GM23338 (cell line): ENCODE measurements around the gene HINT2. TPM values are rescaled to one million over a fixed set of nuclear protein-coding genes. Genes with fewer than 3 reads are reported as not detected.

ENCODE experiments used
- ATAC-seq: fragments of 200-7000 bp; cut with Tn5 transposase; 3 replicates; pipeline ENCODE4 v1.9.1; 2020
- DNase-seq: peaks from one replicate; pipeline ENCODE4 v3.0.0-alpha.2; 2015; ENCODE audit warnings: low spot score
- H2AFZ ChIP-seq: fragments of 200-600 bp; sonication (generic); 2 replicates; pipeline ENCODE4 v1.8.0; 2016; ENCODE audit warnings: antibody characterized with exemption, mild to moderate bottlenecking, moderate library complexity
- H3F3A ChIP-seq: fragments of 200-600 bp; sonication (generic); replicated peaks from 2 replicates; pipeline ENCODE4 v1.8.0; 2017; ENCODE audit warnings: antibody characterized with exemption, mixed run types, low read depth
- H3K27ac ChIP-seq: fragments of 200-600 bp; sonication (generic); 2 replicates; pipeline ENCODE4 v1.6.1; 2016; ENCODE audit warnings: low read depth
- H3K27me3 ChIP-seq: fragments of 200-600 bp; sonication (generic); 2 replicates; pipeline ENCODE4 v1.8.0; 2016; ENCODE audit warnings: mild to moderate bottlenecking, mixed run types, moderate library complexity; ENCODE audit not compliant: insufficient read depth
- H3K36me3 ChIP-seq: fragments of 200-600 bp; sonication (generic); 2 replicates; pipeline ENCODE4 v1.8.0; 2016; ENCODE audit warnings: mild to moderate bottlenecking; ENCODE audit not compliant: insufficient read depth
- H3K4me1 ChIP-seq: fragments of 200-600 bp; sonication (generic); 2 replicates; pipeline ENCODE4 v1.8.0; 2016; ENCODE audit warnings: mild to moderate bottlenecking, moderate library complexity; ENCODE audit not compliant: insufficient read depth
- H3K4me2 ChIP-seq: fragments of 200-600 bp; sonication (generic); 2 replicates; pipeline ENCODE4 v1.7.1; 2017; ENCODE audit warnings: mixed run types
- H3K4me3 ChIP-seq: fragments of 200-600 bp; sonication (generic); 2 replicates; pipeline ENCODE4 v1.6.1; 2016; ENCODE audit warnings: mixed run types
- H3K79me2 ChIP-seq: fragments of 200-600 bp; sonication (generic); replicated peaks from 2 replicates; pipeline ENCODE4 v1.8.0; 2017; ENCODE audit warnings: mild to moderate bottlenecking; ENCODE audit not compliant: insufficient read depth
- H3K9me2 ChIP-seq: fragments of 200-600 bp; sonication (generic); 2 replicates; pipeline ENCODE4 v1.8.0; 2017; ENCODE audit not compliant: insufficient read depth
- H4K20me1 ChIP-seq: fragments of 200-600 bp; sonication (generic); replicated peaks from 2 replicates; pipeline ENCODE4 v1.8.0; 2017; ENCODE audit warnings: mild to moderate bottlenecking; ENCODE audit not compliant: insufficient read depth
- H3K27ac Mint-ChIP-seq: 2 replicates; pipeline ENCODE4 v1.8.0; 2020; ENCODE audit warnings: inconsistent platforms, mild to moderate bottlenecking, moderate library complexity, mixed read lengths
- H3K27me3 Mint-ChIP-seq: 3 replicates; pipeline ENCODE4 v1.8.0; 2022; ENCODE audit warnings: low read depth, mild to moderate bottlenecking, moderate library complexity, mixed read lengths, inconsistent platforms; ENCODE audit not compliant: insufficient read depth, poor library complexity
- H3K36me3 Mint-ChIP-seq: 3 replicates; pipeline ENCODE4 v1.8.0; 2021; ENCODE audit warnings: low read depth, mild to moderate bottlenecking, inconsistent platforms, moderate library complexity, mixed read lengths
- H3K4me1 Mint-ChIP-seq: 3 replicates; pipeline ENCODE4 v1.8.0; 2020; ENCODE audit warnings: mild to moderate bottlenecking, inconsistent platforms, mixed read lengths
- H3K4me3 Mint-ChIP-seq: 3 replicates; pipeline ENCODE4 v1.8.0; 2021; ENCODE audit warnings: moderate library complexity, mild to moderate bottlenecking, inconsistent platforms, mixed read lengths
- H3K9me3 Mint-ChIP-seq: 3 replicates; pipeline ENCODE4 v1.8.0; 2020; ENCODE audit warnings: moderate library complexity, mild to moderate bottlenecking, inconsistent platforms, mixed read lengths
- CREB1 ChIP-seq: fragments of 250-450 bp; sonication (Bioruptor Pico); IDR thresholded peaks from 2 replicates; pipeline ENCODE4 v1.5.0; 2020; ENCODE audit warnings: low read depth, mild to moderate bottlenecking, moderate library complexity
- CTCF ChIP-seq, 2 experiments: fragments of 200-600 bp in 1 of 2; sonication (generic) in 1 of 2; conservative IDR thresholded peaks; 2 replicates each; pipeline versions ENCODE4 v1.5.1 to v1.6.1; 2016 to 2017; ENCODE audit warnings: antibody characterized with exemption in 2 of 2, low read depth in 2 of 2, mild to moderate bottlenecking in 2 of 2, moderate library complexity in 1 of 2
- EZH2 ChIP-seq: fragments of 200-600 bp; sonication (generic); IDR thresholded peaks from one replicate; pipeline ENCODE4 v1.8.0; 2017; ENCODE audit warnings: antibody characterized with exemption, mild to moderate bottlenecking, low read depth; ENCODE audit not compliant: unreplicated experiment
- JUNB ChIP-seq: IDR thresholded peaks from one replicate; pipeline ENCODE4 v1.6.1; 2016; ENCODE audit warnings: antibody characterized with exemption; ENCODE audit not compliant: unreplicated experiment
- NANOG ChIP-seq: IDR thresholded peaks from 2 replicates; pipeline ENCODE4 v1.6.1; 2016; ENCODE audit warnings: antibody characterized with exemption, borderline replicate concordance
- POLR2AphosphoS5 ChIP-seq: IDR thresholded peaks from 2 replicates; pipeline ENCODE4 v1.6.1; 2016; ENCODE audit warnings: antibody characterized with exemption, low read depth
- STAT1 ChIP-seq: IDR thresholded peaks from one replicate; pipeline ENCODE4 v1.6.1; 2016; ENCODE audit warnings: antibody characterized with exemption; ENCODE audit not compliant: unreplicated experiment
- polyA plus RNA-seq: library from polyadenylated mRNA; unstranded; fragments of >200 nt; fragmentation: Nextera tagmentation; extraction: Ambion mirVana; gene quantifications from 2 replicates; pipeline ENCODE4 v1.2.1, GENCODE V29; 2016
- total RNA-seq: library from RNA; depleted of rRNA; stranded (reverse); fragments of >200 nt; shearing (Covaris generic); gene quantifications from 2 replicates; pipeline ENCODE4 v1.2.3, GENCODE V29; 2014
- TF ChIP-seq, protein P1 (sequence below): IDR thresholded peaks from one replicate; pipeline ENCODE4 v1.6.1; 2018; ENCODE audit warnings: antibody characterized with exemption; ENCODE audit not compliant: unreplicated experiment
- TF ChIP-seq, protein P2 (sequence below): fragments of 250-450 bp; sonication (Bioruptor Pico); IDR thresholded peaks from 2 replicates; pipeline ENCODE4 v1.5.0; 2020; ENCODE audit warnings: mild to moderate bottlenecking, moderate library complexity

Gene HINT2
- total and polyA plus RNA-seq, 2 experiments from 2014 or later = 20.9 to 69.9 TPM

GRCh38 chr9:35856206-35856605 lies 41.4 kb upstream of the HINT2 start (continued):
- TF ChIP-seq, protein P1, sequence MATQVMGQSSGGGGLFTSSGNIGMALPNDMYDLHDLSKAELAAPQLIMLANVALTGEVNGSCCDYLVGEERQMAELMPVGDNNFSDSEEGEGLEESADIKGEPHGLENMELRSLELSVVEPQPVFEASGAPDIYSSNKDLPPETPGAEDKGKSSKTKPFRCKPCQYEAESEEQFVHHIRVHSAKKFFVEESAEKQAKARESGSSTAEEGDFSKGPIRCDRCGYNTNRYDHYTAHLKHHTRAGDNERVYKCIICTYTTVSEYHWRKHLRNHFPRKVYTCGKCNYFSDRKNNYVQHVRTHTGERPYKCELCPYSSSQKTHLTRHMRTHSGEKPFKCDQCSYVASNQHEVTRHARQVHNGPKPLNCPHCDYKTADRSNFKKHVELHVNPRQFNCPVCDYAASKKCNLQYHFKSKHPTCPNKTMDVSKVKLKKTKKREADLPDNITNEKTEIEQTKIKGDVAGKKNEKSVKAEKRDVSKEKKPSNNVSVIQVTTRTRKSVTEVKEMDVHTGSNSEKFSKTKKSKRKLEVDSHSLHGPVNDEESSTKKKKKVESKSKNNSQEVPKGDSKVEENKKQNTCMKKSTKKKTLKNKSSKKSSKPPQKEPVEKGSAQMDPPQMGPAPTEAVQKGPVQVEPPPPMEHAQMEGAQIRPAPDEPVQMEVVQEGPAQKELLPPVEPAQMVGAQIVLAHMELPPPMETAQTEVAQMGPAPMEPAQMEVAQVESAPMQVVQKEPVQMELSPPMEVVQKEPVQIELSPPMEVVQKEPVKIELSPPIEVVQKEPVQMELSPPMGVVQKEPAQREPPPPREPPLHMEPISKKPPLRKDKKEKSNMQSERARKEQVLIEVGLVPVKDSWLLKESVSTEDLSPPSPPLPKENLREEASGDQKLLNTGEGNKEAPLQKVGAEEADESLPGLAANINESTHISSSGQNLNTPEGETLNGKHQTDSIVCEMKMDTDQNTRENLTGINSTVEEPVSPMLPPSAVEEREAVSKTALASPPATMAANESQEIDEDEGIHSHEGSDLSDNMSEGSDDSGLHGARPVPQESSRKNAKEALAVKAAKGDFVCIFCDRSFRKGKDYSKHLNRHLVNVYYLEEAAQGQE = no peak

DNA sequence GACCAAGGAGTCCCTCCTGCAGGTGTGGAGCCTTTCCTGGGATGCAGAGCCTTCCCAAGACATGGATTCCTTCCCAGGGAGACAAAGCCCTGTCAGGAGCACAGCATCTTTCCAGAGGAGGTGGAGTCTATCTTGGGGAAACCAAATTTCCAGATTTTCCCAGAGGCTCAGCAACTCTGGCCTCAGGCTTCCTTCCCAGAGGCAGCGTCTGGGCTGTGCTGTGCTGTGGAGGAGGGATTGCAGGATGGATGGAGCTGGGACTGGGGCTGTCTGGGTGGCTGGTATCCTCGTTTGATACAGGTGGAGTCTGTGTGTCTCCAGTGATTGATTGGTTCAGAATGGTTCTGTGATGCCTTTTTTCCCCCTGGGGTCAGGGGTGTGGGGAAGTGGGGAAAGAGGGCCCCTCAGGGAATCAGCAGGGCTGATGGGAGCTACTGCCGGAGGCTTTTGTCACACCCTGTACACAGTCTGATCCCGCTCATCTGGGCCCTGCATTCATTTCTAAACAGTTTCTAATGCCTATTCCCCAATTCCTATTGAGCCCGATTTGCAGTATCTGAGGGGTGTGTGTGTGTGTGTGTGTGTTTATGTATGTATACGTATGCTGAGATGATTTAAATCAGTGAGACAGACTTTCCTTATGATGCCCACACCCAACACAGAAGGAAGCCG lies 39.4 kb upstream of the HINT2 start:
- H3K27ac Mint-ChIP-seq = no peak overlapping the region
- no peak for DNase-seq
- no peaks in the 10 kb centered on the region for H3K79me2 ChIP-seq
- no peak overlapping the region for H3K4me2 ChIP-seq
- no peaks in the 10 kb centered on the region for H4K20me1 ChIP-seq
- no peak overlapping the region for H3K4me3 Mint-ChIP-seq
- H3K4me1 ChIP-seq = no peaks in the 10 kb centered on the region
- peaks cover 3% of the 10 kb centered on the region for H3K27me3 Mint-ChIP-seq
- no peaks in the 10 kb centered on the region for H3K9me2 ChIP-seq
- H3K27ac ChIP-seq = no peak overlapping the region
- no peaks in the 10 kb centered on the region for H3K36me3 ChIP-seq
- H3F3A ChIP-seq = no peaks in the 10 kb centered on the region
- ATAC-seq = no peak
- H3K27me3 ChIP-seq = no peaks in the 10 kb centered on the region
- no peaks in the 10 kb centered on the region for H3K4me1 Mint-ChIP-seq
- no peaks in the 10 kb centered on the region for H3K36me3 Mint-ChIP-seq
- no peak overlapping the region for H3K4me3 ChIP-seq
- H2AFZ ChIP-seq = no peak overlapping the region
- no peaks in the 10 kb centered on the region for H3K9me3 Mint-ChIP-seq
- TF ChIP-seq CTCF (conservative IDR thresholded peaks at IDR 0.05; ENCODE audit: low read depth in 2 of 2) (no peak), EZH2 (no peak), CREB1 (CRISPR knock-in tag) (no peak), STAT1 (no peak), POLR2AphosphoS5 (no peak), NANOG (no peak), JUNB (no peak)
- TF ChIP-seq, protein P2, sequence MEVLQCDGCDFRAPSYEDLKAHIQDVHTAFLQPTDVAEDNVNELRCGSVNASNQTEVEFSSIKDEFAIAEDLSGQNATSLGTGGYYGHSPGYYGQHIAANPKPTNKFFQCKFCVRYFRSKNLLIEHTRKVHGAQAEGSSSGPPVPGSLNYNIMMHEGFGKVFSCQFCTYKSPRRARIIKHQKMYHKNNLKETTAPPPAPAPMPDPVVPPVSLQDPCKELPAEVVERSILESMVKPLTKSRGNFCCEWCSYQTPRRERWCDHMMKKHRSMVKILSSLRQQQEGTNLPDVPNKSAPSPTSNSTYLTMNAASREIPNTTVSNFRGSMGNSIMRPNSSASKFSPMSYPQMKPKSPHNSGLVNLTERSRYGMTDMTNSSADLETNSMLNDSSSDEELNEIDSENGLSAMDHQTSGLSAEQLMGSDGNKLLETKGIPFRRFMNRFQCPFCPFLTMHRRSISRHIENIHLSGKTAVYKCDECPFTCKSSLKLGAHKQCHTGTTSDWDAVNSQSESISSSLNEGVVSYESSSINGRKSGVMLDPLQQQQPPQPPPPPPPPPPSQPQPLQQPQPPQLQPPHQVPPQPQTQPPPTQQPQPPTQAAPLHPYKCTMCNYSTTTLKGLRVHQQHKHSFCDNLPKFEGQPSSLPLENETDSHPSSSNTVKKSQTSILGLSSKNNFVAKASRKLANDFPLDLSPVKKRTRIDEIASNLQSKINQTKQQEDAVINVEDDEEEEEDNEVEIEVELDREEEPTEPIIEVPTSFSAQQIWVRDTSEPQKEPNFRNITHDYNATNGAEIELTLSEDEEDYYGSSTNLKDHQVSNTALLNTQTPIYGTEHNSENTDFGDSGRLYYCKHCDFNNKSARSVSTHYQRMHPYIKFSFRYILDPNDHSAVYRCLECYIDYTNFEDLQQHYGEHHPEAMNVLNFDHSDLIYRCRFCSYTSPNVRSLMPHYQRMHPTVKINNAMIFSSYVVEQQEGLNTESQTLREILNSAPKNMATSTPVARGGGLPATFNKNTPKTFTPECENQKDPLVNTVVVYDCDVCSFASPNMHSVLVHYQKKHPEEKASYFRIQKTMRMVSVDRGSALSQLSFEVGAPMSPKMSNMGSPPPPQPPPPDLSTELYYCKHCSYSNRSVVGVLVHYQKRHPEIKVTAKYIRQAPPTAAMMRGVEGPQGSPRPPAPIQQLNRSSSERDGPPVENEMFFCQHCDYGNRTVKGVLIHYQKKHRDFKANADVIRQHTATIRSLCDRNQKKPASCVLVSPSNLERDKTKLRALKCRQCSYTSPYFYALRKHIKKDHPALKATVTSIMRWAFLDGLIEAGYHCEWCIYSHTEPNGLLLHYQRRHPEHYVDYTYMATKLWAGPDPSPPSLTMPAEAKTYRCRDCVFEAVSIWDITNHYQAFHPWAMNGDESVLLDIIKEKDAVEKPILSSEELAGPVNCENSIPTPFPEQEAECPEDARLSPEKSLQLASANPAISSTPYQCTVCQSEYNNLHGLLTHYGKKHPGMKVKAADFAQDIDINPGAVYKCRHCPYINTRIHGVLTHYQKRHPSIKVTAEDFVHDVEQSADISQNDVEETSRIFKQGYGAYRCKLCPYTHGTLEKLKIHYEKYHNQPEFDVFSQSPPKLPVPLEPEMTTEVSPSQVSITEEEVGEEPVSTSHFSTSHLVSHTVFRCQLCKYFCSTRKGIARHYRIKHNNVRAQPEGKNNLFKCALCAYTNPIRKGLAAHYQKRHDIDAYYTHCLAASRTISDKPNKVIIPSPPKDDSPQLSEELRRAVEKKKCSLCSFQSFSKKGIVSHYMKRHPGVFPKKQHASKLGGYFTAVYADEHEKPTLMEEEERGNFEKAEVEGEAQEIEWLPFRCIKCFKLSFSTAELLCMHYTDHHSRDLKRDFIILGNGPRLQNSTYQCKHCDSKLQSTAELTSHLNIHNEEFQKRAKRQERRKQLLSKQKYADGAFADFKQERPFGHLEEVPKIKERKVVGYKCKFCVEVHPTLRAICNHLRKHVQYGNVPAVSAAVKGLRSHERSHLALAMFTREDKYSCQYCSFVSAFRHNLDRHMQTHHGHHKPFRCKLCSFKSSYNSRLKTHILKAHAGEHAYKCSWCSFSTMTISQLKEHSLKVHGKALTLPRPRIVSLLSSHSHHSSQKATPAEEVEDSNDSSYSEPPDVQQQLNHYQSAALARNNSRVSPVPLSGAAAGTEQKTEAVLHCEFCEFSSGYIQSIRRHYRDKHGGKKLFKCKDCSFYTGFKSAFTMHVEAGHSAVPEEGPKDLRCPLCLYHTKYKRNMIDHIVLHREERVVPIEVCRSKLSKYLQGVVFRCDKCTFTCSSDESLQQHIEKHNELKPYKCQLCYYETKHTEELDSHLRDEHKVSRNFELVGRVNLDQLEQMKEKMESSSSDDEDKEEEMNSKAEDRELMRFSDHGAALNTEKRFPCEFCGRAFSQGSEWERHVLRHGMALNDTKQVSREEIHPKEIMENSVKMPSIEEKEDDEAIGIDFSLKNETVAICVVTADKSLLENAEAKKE (CRISPR knock-in tag) = no peak
- TF ChIP-seq, protein P1 = no peak
